Nasal cavity respiratory epithelium epithelial cell of viscerocranial mucosa (primary cell): ENCODE data around the gene GNPDA1. TPM values are rescaled to one million over a fixed set of nuclear protein-coding genes. Genes with fewer than 3 reads are reported as not detected.

Experiments used
- total RNA-seq: library from RNA; depleted of rRNA; stranded (reverse); fragments of >200 nt; gene quantifications from 2 replicates; pipeline ENCODE4 v1.2.3, GENCODE V29; 2014

GNPDA1 gene
- 68.4 and 76.6 TPM in 2 replicates for total RNA-seq

DNA sequence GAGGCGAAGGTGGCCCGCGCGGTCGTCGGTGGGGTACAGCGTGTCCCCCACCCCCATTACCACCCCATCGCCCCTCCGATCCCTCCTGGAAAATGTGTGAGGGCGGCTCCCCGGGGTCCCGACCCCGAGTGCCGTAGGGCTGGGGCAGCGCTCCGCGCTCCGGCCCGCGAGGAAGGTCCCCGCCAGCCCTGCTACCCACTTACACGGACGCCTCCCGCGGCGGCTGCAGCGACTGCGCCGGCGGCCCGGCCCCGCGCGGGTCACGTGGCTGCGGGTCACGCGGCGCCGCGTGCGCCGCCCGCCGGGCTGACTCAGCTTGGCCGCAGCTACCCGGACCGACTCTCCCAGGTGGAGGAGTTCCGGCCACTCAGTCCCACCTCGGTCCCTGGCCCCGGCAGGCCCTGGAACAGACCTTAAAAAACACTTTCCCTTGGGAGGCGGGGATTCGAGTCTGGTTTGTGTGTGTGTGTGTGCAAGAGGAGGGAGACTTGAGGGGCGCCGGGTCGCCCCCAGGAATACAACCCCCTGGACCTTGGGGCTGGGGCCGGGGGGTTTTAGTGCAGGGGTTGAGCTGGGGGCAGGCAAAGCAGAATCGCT lies at the start of gene GNPDA1:
Gene GNPDA1, minus strand, starts transcription at position 236 of the 597 bp plus-strand sequence. CDS start 992 bp downstream, outside the sequence.

DNA sequence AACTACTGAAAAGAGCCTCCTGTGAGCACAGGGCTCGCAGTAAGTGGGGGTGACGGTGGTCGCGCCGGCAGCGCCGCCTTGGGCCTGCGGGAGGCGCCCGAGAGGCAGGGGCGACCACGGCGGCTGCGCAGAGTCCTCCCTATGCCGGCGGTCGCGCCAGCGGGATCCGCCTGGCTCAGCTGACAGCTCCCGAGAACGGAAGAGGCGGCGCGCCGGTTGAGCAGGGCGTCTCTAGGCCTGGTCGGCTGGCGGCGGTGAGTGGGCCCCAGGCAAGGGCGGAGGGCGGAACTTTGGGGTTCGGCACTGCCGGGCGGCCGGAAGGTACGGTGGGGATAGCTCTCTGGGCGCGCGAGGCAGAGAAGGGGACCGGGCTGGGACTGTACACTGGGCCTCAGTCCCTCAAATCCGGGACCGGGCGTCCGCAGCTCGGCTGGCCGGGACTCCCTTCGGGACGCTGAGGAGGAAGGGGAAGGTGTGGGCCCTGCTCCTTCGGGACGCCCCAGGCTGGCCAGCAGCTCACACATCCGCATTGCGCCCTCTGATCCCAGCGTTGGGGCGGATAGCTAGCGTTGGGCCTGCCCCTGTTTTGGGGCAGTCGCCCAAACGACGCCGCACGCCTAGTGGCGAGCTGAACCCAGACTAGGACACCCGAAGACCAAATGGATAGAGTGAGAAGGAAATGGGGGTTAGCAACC lies 43.8 kb downstream of the GNPDA1 start, which contains the start of gene RNF14:
Gene RNF14, plus strand, starts transcription at position 192 of the 695 bp plus-strand sequence. CDS start 4,484 bp downstream, outside the sequence.

DNA sequence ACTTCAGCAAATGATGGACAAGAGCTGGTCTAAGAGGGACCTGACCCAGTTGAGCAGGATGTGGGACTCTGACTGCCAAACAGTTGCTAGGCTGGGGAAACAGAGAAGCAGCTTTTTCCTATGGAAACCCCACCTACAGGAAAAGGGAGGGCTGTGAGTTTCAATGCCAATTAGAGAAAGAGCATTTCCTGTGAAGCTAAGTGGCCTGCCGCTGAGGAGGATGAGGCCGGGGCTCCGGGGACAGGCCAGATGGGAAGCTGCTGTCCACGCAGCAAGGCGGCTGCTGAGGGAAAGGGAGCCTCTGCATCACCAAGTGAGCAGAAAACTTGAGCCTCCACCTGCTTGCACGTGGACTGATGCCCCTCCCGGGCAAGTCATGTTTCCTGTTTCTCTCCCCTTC lies 54.7 kb downstream of the GNPDA1 start, which contains the start of gene PCDH12:
Gene PCDH12, minus strand, starts transcription at position 90 of the 400 bp plus-strand sequence. CDS start 351 bp downstream, outside the sequence.

Other genes with a start within 250 kb of the GNPDA1 start
- gene PCDH1, start 134.6 kb downstream of the GNPDA1 start, total RNA-seq, result 43.1 and 121 TPM in 2 replicates
- gene DELE1, start 89.2 kb downstream of the GNPDA1 start, total RNA-seq, result 15.7 and 28.3 TPM in 2 replicates
- gene PCDH12, start 54.8 kb downstream of the GNPDA1 start, total RNA-seq, result 0.34 and 0.57 TPM in 2 replicates
- gene RNF14, start 43.9 kb downstream of the GNPDA1 start, total RNA-seq, result 44.8 and 105 TPM in 2 replicates
- gene NDFIP1, start 95.8 kb upstream of the GNPDA1 start, total RNA-seq, result 46.8 and 65.0 TPM in 2 replicates